Measurements from ENCODE around the gene GAK. TPM values are rescaled to one million over a fixed set of nuclear protein-coding genes. Genes with fewer than 3 reads are reported as not detected.

The GAK gene
- total RNA-seq, 3 donors from 2014 or later: 140 to 161 (median 148) TPM

DNA sequence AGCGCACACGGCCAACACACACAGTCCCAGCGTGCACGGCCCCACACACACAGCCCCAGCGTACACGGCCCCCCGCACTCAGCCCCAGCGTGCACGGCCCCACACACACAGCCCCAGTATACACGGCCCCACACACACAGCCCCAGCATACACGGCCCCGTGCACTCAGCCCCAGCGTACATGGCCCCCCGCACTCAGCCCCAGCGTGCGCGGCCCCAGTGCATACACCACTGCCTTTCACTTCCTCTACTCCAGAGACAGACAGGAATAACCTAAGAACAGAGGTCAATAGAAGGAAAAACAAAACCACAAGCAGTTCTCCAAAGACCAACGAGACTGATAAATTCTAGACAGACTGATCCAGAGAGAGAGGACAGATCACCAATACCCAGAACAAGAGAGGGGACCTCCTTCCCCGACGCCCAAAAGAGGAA, 17.1 kb downstream of the GAK start:
- Mint-ChIP-seq H3K4me1 (ENCODE audit: low read depth) (peaks cover 43% of the 10 kb centered on the region), H3K27me3 (ENCODE audit: low read depth) (no peaks in the 10 kb centered on the region), H3K36me3 (ENCODE audit: insufficient read depth) (peaks cover 25% of the 10 kb centered on the region), H3K4me3 (peak overlapping the region; percentile 66), H3K9me3 (peaks cover 4% of the 10 kb centered on the region)
- ATAC-seq (peak in 1 of 2 donors; percentile 48), DNase-seq (no peak)

GRCh38 chr4:914531-914930, 17.6 kb downstream of the GAK start:
- no peaks in the 10 kb centered on the region for H3K27me3 Mint-ChIP-seq (ENCODE audit: low read depth)
- H3K4me3 Mint-ChIP-seq: no peak overlapping the region
- ATAC-seq (no peak), DNase-seq (no peak)
- H3K9me3 Mint-ChIP-seq: peaks cover 4% of the 10 kb centered on the region
- H3K36me3 Mint-ChIP-seq (ENCODE audit: insufficient read depth): peaks cover 23% of the 10 kb centered on the region
- H3K4me1 Mint-ChIP-seq (ENCODE audit: low read depth): peaks cover 40% of the 10 kb centered on the region

DNA sequence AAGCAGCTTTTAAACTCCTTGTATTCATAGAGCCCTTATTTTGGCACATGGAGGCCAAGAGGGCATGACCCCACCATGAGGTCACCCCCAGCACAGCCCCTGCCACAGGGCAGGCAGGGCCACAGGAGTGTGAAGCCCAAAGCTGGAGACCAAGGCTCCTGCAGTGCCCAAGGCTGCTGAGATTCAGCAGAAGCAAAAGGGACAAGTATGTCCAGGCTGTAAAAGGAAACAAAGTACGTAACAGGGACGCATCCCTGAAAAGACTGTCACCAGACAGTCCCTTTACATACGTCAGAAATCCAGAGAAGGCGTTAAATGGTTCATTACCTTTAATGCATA, 18.9 kb downstream of the GAK start:
- ATAC-seq: no peak

GRCh38 chr4:912548-913279, 19.4 kb downstream of the GAK start:
- DNase-seq: no peak
- H3K9me3 Mint-ChIP-seq: no peaks in the 10 kb centered on the region

More for the DNA sequence above, 18.9 kb downstream of the GAK start:
- H3K4me3 Mint-ChIP-seq: no peak overlapping the region
- H3K36me3 Mint-ChIP-seq (ENCODE audit: insufficient read depth): peaks cover 20% of the 10 kb centered on the region
- DNase-seq: no peak
- H3K9me3 Mint-ChIP-seq: peaks cover 3% of the 10 kb centered on the region
- no peaks in the 10 kb centered on the region for H3K27me3 Mint-ChIP-seq (ENCODE audit: low read depth)
- H3K4me1 Mint-ChIP-seq (ENCODE audit: low read depth): peaks cover 34% of the 10 kb centered on the region

DNA sequence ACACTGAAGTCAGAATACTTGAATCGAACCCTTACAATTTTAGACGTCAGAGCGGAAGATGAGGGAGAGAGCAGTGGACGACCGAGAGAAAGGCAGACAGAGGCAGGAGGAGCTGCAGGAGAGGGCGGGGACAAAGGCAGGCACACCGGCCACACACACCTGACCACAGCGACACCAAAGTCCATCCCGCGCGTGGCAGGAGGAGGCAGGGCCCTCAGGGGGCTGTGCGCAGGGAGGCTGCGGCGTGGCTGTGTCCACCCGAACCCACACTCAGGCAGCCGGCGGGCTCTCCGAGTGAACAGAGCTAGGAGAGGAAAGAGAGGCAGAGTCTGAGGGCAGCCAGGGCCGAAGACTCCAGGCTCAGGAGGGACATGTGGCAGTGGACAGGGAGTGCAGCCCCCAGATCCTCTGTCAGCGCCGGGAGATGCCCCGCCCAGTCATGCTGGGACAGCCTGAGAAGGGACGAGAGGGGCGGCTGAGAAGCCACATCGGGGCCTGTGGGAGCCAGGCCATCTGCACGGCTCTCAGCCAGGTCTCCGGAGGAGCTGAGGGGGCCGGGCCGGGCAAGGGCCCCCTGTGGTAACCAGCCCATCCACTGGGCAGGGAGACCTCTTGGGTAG, 20.1 kb downstream of the GAK start:
- DNase-seq (no peak), ATAC-seq (no peak)
- Mint-ChIP-seq H3K27me3 (ENCODE audit: low read depth) (no peaks in the 10 kb centered on the region), H3K4me1 (ENCODE audit: low read depth) (peaks cover 24% of the 10 kb centered on the region), H3K9me3 (no peaks in the 10 kb centered on the region), H3K36me3 (ENCODE audit: insufficient read depth) (peaks cover 14% of the 10 kb centered on the region), H3K4me3 (no peak overlapping the region)

More at GRCh38 chr4:912548-913279, 19.4 kb downstream of the GAK start:
- no peak for ATAC-seq
- peaks cover 29% of the 10 kb centered on the region for H3K4me1 Mint-ChIP-seq (ENCODE audit: low read depth)
- H3K36me3 Mint-ChIP-seq (ENCODE audit: insufficient read depth): peaks cover 15% of the 10 kb centered on the region
- no peaks in the 10 kb centered on the region for H3K27me3 Mint-ChIP-seq (ENCODE audit: low read depth)
- no peak overlapping the region for H3K4me3 Mint-ChIP-seq

DNA sequence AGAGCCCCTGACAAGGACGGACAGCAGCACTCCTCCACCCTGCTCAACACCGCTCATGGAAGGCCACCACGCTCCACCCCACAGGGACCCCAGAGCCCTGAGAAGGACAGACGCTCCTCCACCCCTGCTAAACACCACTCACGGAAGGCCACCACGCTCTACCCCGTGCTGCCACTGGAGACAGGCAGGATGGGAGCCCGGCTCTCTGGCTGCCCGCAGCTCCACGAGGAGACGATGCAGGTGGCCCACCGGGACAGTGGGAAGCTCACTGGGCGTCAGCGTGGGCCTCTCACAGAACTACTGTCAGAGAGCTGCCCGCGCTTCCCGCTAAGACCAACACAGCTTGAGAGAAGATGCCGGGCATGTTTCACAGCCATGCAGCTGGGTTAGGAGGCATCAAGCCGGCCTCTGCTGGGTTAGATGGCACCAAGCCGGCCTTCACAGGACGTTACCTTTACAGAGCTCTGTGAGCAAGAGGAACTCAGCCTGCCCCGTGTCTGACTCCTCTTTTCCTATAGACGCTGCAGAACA, 20.8 kb downstream of the GAK start:
- Mint-ChIP-seq H3K27me3 (ENCODE audit: low read depth) (no peaks in the 10 kb centered on the region), H3K36me3 (ENCODE audit: insufficient read depth) (peaks cover 19% of the 10 kb centered on the region), H3K4me3 (no peak overlapping the region), H3K9me3 (no peaks in the 10 kb centered on the region), H3K4me1 (ENCODE audit: low read depth) (peaks cover 17% of the 10 kb centered on the region)
- no peak for DNase-seq
- no peak for ATAC-seq

DNA sequence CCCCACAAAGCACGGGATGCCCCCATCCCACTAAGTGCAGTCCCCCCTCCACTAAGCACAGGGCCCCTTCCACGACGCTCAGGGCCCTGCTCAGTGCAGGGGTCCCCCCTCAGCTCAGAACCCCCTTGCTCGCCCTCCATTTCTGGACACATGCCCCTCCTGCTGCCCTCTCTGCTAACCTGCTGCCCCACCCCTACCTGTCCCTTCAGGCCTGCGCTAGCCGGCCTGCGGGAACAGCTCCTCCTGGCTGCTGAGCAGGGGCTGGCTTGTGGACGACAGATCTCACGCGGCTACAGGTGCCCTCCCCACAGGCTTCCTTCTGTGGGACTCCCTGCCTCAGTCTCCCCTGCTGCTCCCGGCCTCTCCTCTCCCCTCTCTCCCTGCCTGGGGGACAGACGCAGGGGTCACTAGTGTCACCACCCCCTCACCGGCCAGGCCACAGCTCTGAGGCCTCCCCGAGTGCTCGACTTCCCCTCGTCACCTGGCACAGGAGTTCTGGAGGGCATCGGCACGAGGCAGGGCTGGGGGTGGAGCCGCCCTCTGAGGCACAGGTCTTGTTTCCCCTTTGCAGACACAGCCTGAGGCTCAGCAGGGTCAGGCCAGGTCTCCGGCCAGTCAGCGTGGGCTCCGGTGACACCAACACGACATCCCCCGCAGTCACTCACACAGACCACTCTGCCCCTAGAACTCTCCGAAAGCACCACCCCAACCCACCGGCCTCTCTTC, 21.6 kb downstream of the GAK start:
- no peak overlapping the region for H3K4me3 Mint-ChIP-seq
- H3K4me1 Mint-ChIP-seq (ENCODE audit: low read depth): peaks cover 9% of the 10 kb centered on the region
- H3K27me3 Mint-ChIP-seq (ENCODE audit: low read depth): no peaks in the 10 kb centered on the region
- ATAC-seq: no peak
- H3K9me3 Mint-ChIP-seq: no peaks in the 10 kb centered on the region
- DNase-seq: no peak
- H3K36me3 Mint-ChIP-seq (ENCODE audit: insufficient read depth): peaks cover 21% of the 10 kb centered on the region

- DNase-seq: no peak
- ATAC-seq: no peak
- Mint-ChIP-seq H3K9me3 (no peaks in the 10 kb centered on the region), H3K4me3 (no peak overlapping the region), H3K4me1 (ENCODE audit: low read depth) (peaks cover 2% of the 10 kb centered on the region), H3K27me3 (ENCODE audit: low read depth) (no peaks in the 10 kb centered on the region), H3K36me3 (ENCODE audit: insufficient read depth) (peaks cover 23% of the 10 kb centered on the region)
Observed at GRCh38 chr4:909821-910220, 22.3 kb downstream of the GAK start.

DNA sequence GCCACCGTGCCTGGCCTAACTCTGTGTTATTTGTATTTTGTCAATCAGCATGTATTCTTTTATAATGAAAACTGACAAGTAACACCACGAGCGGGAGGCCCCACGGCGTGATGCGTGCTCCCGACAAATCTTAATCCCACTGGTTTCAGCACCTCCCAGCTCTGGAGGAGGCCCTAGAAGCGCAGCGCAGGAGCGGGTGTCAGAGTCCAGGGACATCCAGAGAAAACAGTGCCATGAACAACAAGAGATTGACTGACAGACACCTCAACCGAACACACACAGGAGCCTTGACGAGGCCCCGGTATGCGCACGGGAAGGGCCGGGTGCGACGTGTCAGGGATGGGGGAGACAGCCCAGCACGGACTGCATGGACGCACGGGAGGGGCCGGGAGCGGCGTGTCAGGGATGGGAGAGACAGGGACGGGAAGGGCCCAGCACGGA, 23.0 kb downstream of the GAK start:
- Mint-ChIP-seq H3K4me3 (no peak overlapping the region), H3K4me1 (ENCODE audit: low read depth) (no peaks in the 10 kb centered on the region), H3K9me3 (no peaks in the 10 kb centered on the region), H3K36me3 (ENCODE audit: insufficient read depth) (peaks cover 24% of the 10 kb centered on the region), H3K27me3 (ENCODE audit: low read depth) (no peaks in the 10 kb centered on the region)
- ATAC-seq (no peak), DNase-seq (no peak)

DNA sequence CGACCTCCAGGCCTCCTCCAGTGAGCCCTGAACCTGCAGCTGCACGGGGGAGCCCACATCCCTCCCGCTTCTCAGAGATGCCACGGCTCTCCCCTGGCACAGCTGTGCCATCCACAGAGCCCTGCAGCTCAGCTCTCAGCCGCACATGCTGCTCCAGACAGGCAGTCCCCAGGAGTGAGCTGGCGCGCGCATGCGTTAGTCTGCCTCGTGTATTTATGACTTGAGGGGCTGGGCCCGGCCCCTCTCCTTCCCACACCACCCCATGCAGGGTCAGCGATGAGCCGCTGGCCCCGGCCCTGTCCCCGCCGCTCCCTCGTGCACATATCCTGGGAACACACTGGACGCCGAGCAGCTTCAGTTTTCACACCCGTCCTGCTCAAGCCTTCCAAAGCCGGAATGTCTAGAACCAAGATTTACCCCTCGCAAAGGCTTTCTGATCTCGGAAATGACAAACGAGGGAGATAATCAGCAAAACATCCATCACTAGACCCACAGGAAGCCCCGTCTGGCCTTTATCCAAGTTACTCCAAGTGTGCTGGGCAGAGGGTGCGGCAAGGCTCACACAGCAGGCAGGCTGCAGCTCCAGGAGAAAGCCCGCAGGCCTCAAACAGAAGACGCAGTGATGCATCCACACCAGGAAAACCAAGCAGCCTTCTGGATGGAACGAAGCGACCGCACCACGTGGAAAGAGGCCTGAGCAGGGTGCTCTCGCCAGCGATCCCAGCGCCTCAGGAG, 24.3 kb downstream of the GAK start:
- H3K9me3 Mint-ChIP-seq: no peaks in the 10 kb centered on the region
- ATAC-seq: no peak
- no peak overlapping the region for H3K4me3 Mint-ChIP-seq
- H3K27me3 Mint-ChIP-seq (ENCODE audit: low read depth): no peaks in the 10 kb centered on the region
- peaks cover 22% of the 10 kb centered on the region for H3K36me3 Mint-ChIP-seq (ENCODE audit: insufficient read depth)
- no peak for DNase-seq
- H3K4me1 Mint-ChIP-seq (ENCODE audit: low read depth): no peaks in the 10 kb centered on the region

DNA sequence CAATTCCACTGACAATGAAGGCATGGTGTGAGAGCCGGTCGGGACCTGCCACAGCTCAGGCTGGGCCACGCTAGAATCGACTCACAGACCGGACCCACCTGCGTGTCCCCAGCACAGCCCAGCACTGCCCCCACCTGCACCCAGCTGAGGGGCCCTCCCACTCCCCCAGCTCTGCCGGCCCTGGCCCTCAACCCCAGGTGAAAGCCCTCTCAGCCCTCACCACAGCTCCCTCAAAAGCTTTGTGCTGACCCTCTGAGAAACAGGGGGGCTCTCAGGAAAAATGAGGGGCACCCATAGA, 25.1 kb downstream of the GAK start:
- Mint-ChIP-seq H3K9me3 (no peaks in the 10 kb centered on the region), H3K4me3 (no peak overlapping the region), H3K36me3 (ENCODE audit: insufficient read depth) (peaks cover 24% of the 10 kb centered on the region), H3K27me3 (ENCODE audit: low read depth) (no peaks in the 10 kb centered on the region), H3K4me1 (ENCODE audit: low read depth) (no peaks in the 10 kb centered on the region)
- ATAC-seq (no peak), DNase-seq (no peak)

DNA sequence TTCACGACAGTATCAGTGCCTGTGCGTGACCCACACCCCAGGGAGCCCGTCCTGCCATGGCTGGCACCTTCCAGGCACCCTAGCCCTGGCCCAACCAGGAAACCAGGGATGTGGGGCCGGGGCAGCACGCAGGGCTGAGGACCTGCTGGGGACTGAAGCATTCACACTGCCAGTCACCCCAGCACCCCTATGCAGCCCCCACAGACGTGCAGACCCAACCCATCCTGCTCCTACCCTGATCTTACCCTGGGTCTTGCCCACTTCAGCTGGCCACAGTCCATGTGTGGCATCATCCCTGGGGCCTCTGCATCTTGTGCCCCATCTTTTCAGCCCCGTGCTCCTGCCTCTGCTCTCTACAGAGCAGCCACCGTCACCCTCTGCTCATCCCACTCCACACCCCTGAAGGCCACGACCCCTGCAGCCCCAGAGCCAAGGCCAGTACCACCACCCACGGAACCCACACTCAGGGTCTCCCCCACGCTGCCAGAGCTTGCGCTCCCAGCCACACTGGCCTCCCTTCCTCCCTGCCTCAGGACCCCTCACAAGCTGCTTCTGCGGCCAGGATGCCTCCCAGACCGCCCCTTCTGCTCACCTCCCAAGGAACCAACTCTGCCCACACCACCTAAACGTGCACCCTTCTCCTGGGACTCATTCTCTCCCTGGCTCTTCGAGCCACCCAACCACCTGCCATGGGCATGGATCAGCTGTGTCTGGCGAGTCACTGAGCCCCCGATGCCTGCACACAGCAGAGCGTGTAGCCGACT, 25.6 kb downstream of the GAK start:
- ATAC-seq: no peak
- H3K27me3 Mint-ChIP-seq (ENCODE audit: low read depth): no peaks in the 10 kb centered on the region
- peaks cover 22% of the 10 kb centered on the region for H3K36me3 Mint-ChIP-seq (ENCODE audit: insufficient read depth)
- no peaks in the 10 kb centered on the region for H3K4me1 Mint-ChIP-seq (ENCODE audit: low read depth)
- no peak for DNase-seq
- no peak overlapping the region for H3K4me3 Mint-ChIP-seq
- no peaks in the 10 kb centered on the region for H3K9me3 Mint-ChIP-seq

GRCh38 chr4:905485-906338, 26.4 kb downstream of the GAK start:
- no peaks in the 10 kb centered on the region for H3K9me3 Mint-ChIP-seq
- no peak for DNase-seq
- H3K27me3 Mint-ChIP-seq (ENCODE audit: low read depth): no peaks in the 10 kb centered on the region
- H3K36me3 Mint-ChIP-seq (ENCODE audit: insufficient read depth): peaks cover 16% of the 10 kb centered on the region
- no peak overlapping the region for H3K4me3 Mint-ChIP-seq
- H3K4me1 Mint-ChIP-seq (ENCODE audit: low read depth): no peaks in the 10 kb centered on the region
- ATAC-seq: no peak

Data from activated T-cell treated with anti-CD3 and anti-CD28 coated beads, Interleukin-2, amount 50 U/mL, for 4 hours (primary cell).